ENCODE measurements around the gene FAM120AOS.

FAM120AOS gene

DNA sequence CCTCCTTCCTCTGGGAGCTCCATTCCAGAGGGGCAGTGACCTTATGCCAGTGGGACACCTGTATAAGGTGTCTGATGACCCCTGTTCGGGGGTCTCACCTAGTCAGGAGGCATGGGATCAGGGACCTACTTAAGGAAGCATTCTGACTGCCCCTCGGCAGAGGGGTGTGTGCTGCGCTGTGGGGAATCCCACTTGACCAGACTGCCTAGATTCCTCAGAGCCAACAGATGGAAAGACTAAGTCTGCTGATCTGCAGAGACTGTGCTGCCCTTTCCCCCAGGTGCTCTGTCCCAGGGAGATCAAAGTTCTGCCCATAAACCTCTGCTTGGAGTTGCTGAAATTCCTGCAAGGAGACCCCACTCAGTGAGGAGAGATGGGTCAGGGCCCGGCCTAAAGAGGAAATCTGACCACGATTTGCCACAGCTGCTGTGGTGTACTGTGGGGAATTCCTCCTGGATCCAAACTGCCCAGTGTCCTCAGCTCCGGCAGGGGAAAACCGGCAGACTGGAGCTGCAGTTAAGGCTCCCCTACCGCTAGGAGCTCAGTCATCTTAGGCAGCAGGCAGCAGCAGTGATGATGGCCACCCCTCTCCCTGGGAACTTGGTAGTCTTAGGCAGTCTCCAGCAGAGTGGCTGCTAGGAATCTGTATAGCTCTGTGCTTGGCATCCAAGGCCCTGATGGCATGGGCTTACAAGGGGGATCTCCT, 36.7 kb downstream of the FAM120AOS start:
- TF ChIP-seq, protein P1, sequence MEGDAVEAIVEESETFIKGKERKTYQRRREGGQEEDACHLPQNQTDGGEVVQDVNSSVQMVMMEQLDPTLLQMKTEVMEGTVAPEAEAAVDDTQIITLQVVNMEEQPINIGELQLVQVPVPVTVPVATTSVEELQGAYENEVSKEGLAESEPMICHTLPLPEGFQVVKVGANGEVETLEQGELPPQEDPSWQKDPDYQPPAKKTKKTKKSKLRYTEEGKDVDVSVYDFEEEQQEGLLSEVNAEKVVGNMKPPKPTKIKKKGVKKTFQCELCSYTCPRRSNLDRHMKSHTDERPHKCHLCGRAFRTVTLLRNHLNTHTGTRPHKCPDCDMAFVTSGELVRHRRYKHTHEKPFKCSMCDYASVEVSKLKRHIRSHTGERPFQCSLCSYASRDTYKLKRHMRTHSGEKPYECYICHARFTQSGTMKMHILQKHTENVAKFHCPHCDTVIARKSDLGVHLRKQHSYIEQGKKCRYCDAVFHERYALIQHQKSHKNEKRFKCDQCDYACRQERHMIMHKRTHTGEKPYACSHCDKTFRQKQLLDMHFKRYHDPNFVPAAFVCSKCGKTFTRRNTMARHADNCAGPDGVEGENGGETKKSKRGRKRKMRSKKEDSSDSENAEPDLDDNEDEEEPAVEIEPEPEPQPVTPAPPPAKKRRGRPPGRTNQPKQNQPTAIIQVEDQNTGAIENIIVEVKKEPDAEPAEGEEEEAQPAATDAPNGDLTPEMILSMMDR (IDR thresholded peaks at IDR 0.05), result no peak
- TF ChIP-seq ZFX (IDR thresholded peaks at IDR 0.05; ENCODE audit: borderline replicate concordance), result no peak

DNA sequence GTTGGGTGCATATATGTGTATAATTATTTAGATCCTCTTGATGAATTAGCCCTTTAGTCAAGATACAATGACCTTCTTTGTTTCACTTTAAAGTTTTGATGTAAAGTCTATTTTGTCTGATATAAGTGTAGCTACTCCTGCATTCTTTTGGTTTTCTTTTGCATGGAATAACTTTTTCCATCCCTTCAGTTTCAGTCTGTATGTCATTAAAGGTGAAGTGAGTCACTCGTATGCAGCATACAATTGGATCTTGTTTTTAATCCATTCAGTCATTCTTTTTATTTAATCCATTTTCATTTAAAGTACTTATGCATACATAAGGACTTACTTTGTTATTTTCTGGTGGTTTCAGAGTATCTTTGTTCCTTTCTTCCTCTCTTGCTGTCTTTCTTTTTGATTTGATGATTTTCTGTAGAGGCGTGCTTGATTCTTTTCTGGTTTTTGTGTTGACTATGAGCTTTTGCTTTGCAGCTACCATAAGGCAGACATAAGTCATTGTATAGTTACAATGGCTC, 38.1 kb downstream of the FAM120AOS start:
- H3K27ac ChIP-seq, result no peak overlapping the region
- TF ChIP-seq, protein P1 (IDR thresholded peaks at IDR 0.05), result no peak
- TF ChIP-seq ZFX (IDR thresholded peaks at IDR 0.05; ENCODE audit: borderline replicate concordance), result no peak

More for the DNA sequence above, 36.7 kb downstream of the FAM120AOS start:
- H3K27ac ChIP-seq, result no peak overlapping the region

DNA sequence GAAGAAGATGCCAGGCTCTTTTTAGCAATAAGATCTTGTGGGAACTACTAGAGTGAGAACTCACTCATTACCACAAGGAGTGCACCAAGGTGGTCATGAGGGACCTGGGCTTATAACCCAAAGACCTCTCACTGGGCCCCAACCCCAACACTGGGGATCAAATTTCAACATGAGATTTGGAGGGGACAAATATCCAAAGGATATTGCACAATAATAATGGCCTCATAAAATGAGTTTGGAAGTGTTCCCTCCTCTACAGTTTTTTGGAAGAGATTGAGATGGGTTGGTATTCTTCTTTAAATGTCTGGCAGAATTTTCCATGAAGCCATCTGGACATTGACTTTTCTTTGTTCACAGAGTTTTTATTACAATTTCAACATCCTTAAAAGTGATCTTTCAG, 39.9 kb downstream of the FAM120AOS start:
- TF ChIP-seq, protein P1 (IDR thresholded peaks at IDR 0.05), result no peak
- TF ChIP-seq ZFX (IDR thresholded peaks at IDR 0.05; ENCODE audit: borderline replicate concordance), result no peak
- no peak overlapping the region for H3K27ac ChIP-seq

DNA sequence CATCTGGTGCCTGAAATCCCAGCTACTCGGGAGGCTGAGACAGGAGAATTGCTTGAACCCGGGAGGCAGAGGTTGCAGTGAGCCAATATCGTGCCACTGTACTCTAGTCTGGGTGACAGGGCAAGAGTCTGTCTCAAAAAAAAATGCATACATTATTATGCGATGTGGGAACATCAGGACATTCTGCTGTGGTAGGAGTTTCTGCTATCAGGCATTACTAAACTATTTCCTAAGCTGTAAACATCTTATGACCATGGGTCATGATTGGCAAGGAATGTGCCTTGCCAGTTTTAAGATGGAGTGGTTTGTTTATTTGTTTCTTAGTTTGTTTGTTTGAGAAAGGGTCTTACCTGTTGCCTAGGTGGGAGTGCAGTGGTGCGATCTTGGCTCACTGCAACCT, 47.0 kb downstream of the FAM120AOS start:
- no peak overlapping the region for H3K27ac ChIP-seq
- no peak for TF ChIP-seq ZFX (IDR thresholded peaks at IDR 0.05; ENCODE audit: borderline replicate concordance)
- TF ChIP-seq, protein P1 (IDR thresholded peaks at IDR 0.05), result no peak

DNA sequence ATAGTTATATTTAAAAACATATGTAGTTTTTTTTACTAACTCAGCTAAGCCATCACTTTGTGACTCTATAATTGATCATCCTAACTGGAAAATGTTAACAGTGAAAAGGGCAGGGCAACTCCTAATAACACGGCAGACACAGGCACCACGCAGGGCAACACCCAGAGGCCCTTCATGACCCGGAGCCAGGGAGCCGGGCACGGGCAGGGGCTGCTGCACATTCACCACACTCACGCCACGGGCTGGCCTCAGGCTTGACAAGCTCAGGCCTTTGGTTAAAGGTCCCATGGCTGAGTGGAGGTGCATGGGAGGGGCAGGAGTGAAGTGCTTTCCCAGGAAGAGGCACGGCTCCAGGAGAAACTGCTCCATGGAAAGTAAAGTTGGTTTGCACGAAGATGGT, 54.9 kb downstream of the FAM120AOS start:
- H3K27ac ChIP-seq, result no peak overlapping the region
- TF ChIP-seq, protein P1 (IDR thresholded peaks at IDR 0.05), result no peak
- TF ChIP-seq ZFX (IDR thresholded peaks at IDR 0.05; ENCODE audit: borderline replicate concordance), result no peak

DNA sequence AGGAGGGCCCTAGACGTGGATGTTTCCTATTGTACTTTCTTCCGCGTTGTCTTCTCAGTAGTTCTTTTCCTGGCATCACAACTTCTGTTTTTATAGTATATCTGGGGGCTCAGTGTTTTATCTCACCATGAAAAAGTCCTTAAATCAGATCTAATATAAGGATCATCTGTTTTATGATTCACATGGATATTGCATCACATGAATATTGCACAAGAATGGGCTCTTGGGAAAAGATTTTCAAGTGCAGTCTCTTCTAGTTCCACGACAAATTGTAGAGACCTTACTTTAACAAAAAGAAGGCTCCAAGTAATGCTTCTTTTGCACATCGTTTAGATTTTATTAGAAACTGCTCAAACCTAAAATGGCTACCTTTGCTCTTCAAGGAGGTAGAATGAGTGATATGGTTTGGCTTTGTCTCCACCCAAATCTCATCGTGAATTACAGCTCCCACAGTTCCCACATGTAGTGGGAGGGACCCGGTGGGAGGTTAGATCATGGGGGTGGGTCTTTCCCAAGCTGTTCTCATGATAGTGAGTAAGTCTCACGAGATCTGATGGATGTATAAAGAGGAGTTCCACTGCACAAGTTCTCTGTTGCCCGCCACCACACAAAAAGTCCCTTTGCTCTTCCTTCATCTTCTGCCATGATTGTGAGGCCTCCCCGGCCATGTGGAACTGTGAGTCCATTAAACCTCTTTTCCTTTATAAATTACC, 55.6 kb downstream of the FAM120AOS start:
- no peak overlapping the region for H3K27ac ChIP-seq
- no peak for TF ChIP-seq ZFX (IDR thresholded peaks at IDR 0.05; ENCODE audit: borderline replicate concordance)
- TF ChIP-seq, protein P1 (IDR thresholded peaks at IDR 0.05), result no peak
